ENCODE results near the gene APOC1. TPM values are rescaled to one million over a fixed set of nuclear protein-coding genes. Genes with fewer than 3 reads are reported as not detected.

The APOC1 gene
- total RNA-seq, 3 donors from 2014 or later (not counting 1 experiment from before 2014, with no cell fraction given), result not detected

DNA sequence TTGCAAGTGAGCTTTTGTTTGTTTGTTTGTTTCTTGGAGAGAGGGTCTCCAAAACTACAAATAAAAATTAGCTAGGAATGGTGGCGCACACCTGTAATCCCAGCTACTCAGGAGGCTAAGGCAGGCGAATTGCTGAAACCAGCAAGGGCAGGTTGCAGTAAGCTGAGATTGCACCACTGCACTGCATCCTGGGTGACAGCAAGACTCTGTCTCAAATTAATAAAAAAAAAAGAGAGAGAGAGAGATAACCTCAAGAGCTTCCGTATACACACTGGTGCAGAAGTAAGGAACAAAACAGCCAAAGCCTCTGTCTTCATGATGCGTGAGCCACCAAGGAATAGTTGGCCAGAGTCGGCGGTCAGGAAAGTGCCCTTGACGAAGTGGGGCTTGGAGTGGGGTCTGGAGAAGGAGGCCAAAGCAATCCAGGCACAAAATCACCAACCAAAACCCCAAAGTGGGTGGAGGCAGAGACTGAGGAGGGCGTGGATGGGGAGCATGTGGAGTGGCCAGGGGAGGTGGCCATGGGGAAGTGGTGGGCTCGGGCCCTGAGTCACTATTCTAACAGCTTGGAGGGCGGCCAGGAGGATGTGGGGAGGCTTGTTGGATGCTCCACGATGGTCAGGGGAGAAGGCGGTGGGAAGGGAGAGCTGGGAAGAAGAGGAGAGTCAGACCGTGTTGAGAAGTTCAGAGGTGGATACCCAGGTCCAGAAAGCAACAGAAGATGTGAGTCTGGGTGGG lies 44.5 kb upstream of the APOC1 start:
- no peaks in the 10 kb centered on the region for H3K27me3 ChIP-seq (ENCODE audit: control insufficient read depth, insufficient read depth, low read length)
- ATAC-seq (no peak), DNase-seq (no peak)
- H3K9me3 ChIP-seq (ENCODE audit: control insufficient read depth, insufficient read depth, low read length), result no peaks in the 10 kb centered on the region
- Mint-ChIP-seq H3K27ac (no peak overlapping the region), H3K9me3 (no peaks in the 10 kb centered on the region), H3K4me1 (peaks cover 0 to 12% of the 10 kb centered on the region in 2 donors), H3K4me3 (no peak overlapping the region), H3K27me3 (ENCODE audit: low read depth in 2 of 2) (peaks cover 0 to 7% of the 10 kb centered on the region in 2 donors), H3K36me3 (no peaks in the 10 kb centered on the region)
- intact Hi-C loops (cut with micrococcal nuclease), result no loop called here
- no peak overlapping the region for H3K27ac ChIP-seq (ENCODE audit: low read length)
- WGBS (ENCODE audit: insufficient coverage), result 58% methylated on average over 13 of the region's 13 CpGs
- no peaks in the 10 kb centered on the region for H3K4me1 ChIP-seq (ENCODE audit: control insufficient read depth, insufficient read depth, low read length)
- no peaks in the 10 kb centered on the region for H3K36me3 ChIP-seq (ENCODE audit: control insufficient read depth, insufficient read depth, low read length)
- TF ChIP-seq, protein P1, sequence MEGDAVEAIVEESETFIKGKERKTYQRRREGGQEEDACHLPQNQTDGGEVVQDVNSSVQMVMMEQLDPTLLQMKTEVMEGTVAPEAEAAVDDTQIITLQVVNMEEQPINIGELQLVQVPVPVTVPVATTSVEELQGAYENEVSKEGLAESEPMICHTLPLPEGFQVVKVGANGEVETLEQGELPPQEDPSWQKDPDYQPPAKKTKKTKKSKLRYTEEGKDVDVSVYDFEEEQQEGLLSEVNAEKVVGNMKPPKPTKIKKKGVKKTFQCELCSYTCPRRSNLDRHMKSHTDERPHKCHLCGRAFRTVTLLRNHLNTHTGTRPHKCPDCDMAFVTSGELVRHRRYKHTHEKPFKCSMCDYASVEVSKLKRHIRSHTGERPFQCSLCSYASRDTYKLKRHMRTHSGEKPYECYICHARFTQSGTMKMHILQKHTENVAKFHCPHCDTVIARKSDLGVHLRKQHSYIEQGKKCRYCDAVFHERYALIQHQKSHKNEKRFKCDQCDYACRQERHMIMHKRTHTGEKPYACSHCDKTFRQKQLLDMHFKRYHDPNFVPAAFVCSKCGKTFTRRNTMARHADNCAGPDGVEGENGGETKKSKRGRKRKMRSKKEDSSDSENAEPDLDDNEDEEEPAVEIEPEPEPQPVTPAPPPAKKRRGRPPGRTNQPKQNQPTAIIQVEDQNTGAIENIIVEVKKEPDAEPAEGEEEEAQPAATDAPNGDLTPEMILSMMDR (IDR thresholded peaks at IDR 0.05), result no peak
- no peak overlapping the region for H3K4me3 ChIP-seq (ENCODE audit: low read length)

DNA sequence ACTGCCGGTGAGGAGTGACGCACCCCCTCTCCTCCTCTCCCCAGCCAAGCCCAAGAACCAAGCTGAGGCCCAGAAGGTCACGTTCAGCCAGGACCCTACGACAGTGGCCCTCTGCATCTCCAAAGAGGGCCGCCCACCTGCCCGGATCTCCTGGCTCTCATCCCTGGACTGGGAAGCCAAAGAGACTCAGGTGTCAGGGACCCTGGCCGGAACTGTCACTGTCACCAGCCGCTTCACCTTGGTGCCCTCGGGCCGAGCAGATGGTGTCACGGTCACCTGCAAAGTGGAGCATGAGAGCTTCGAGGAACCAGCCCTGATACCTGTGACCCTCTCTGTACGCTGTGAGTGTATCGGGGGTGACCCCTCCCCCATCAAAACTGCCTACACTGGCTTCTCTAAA lies 42.6 kb upstream of the APOC1 start:
- peaks cover 0 to 7% of the 10 kb centered on the region in 2 donors for H3K27me3 Mint-ChIP-seq (ENCODE audit: low read depth in 2 of 2)
- Histone ChIP-seq H3K27ac (ENCODE audit: low read length) (no peak overlapping the region), H3K4me3 (ENCODE audit: low read length) (no peak overlapping the region), H3K27me3 (ENCODE audit: control insufficient read depth, insufficient read depth, low read length) (no peaks in the 10 kb centered on the region), H3K36me3 (ENCODE audit: control insufficient read depth, insufficient read depth, low read length) (no peaks in the 10 kb centered on the region), H3K4me1 (ENCODE audit: control insufficient read depth, insufficient read depth, low read length) (no peaks in the 10 kb centered on the region), H3K9me3 (ENCODE audit: control insufficient read depth, insufficient read depth, low read length) (no peaks in the 10 kb centered on the region)
- intact Hi-C loops (cut with micrococcal nuclease), result no loop called here
- no peak overlapping the region for H3K27ac Mint-ChIP-seq
- H3K4me3 Mint-ChIP-seq, result no peak overlapping the region
- no peak for ATAC-seq
- WGBS (ENCODE audit: insufficient coverage), result 94% methylated on average over 14 of the region's 14 CpGs
- peaks cover 0 to 6% of the 10 kb centered on the region in 2 donors for H3K4me1 Mint-ChIP-seq
- TF ChIP-seq, protein P1 (IDR thresholded peaks at IDR 0.05), result no peak
- H3K36me3 Mint-ChIP-seq, result no peaks in the 10 kb centered on the region
- H3K9me3 Mint-ChIP-seq, result no peaks in the 10 kb centered on the region
- DNase-seq, result no peak

DNA sequence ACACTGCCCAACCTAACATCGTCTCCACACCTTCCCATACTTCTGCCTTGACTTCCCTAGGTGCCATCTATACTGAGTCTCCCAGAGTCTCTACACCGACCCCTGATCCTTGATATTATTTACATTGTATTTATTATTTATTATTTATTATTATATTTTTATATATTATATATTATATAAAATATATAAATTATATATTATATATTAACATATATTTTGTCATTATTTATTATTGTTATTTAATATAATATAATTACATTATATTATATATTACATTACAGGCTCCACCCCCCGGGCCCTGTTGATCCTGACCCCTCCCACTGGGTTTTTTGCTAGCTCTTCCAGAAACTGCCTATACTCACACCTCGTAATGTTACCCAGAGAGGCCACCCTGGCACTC lies 41.7 kb upstream of the APOC1 start:
- Histone ChIP-seq H3K36me3 (ENCODE audit: control insufficient read depth, insufficient read depth, low read length) (no peaks in the 10 kb centered on the region), H3K27me3 (ENCODE audit: control insufficient read depth, insufficient read depth, low read length) (no peaks in the 10 kb centered on the region), H3K4me1 (ENCODE audit: control insufficient read depth, insufficient read depth, low read length) (no peaks in the 10 kb centered on the region), H3K9me3 (ENCODE audit: control insufficient read depth, insufficient read depth, low read length) (no peaks in the 10 kb centered on the region), H3K27ac (ENCODE audit: low read length) (no peak overlapping the region), H3K4me3 (ENCODE audit: low read length) (no peak overlapping the region)
- WGBS (ENCODE audit: insufficient coverage), result 78% methylated on average over 3 of the region's 4 CpGs
- no peak for DNase-seq
- no peaks in the 10 kb centered on the region for H3K9me3 Mint-ChIP-seq
- intact Hi-C loops (cut with micrococcal nuclease), result no loop called here
- H3K36me3 Mint-ChIP-seq, result no peaks in the 10 kb centered on the region
- H3K27me3 Mint-ChIP-seq (ENCODE audit: low read depth in 2 of 2), result peaks cover 0 to 7% of the 10 kb centered on the region in 2 donors
- H3K27ac Mint-ChIP-seq, result no peak overlapping the region
- H3K4me1 Mint-ChIP-seq, result peaks cover 0 to 6% of the 10 kb centered on the region in 2 donors
- no peak overlapping the region for H3K4me3 Mint-ChIP-seq
- no peak for ATAC-seq
- TF ChIP-seq, protein P1 (IDR thresholded peaks at IDR 0.05), result no peak

DNA sequence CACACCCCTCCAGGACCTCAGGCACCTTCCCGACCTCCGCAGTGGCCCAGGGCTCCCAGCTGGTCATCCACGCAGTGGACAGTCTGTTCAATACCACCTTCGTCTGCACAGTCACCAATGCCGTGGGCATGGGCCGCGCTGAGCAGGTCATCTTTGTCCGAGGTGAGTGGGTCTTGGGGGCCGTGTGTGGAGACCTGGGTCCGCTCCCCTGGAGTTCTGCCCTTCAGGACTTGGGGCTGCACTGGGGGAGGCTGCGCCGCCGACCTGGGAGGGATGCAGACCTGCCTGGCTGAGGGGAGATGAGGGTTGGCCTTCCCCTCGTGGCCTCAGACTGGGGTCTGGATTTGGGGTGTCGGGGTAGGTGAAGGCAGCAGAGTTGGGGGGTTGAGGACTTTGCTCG lies 40.1 kb upstream of the APOC1 start:
- TF ChIP-seq, protein P1 (IDR thresholded peaks at IDR 0.05), result no peak
- H3K27me3 Mint-ChIP-seq (ENCODE audit: low read depth in 2 of 2), result peaks cover 0 to 7% of the 10 kb centered on the region in 2 donors
- 90% methylated on average over 16 of the region's 16 CpGs for WGBS (ENCODE audit: insufficient coverage)
- ATAC-seq, result no peak
- no peak overlapping the region for H3K4me3 ChIP-seq (ENCODE audit: low read length)
- no peak overlapping the region for H3K27ac Mint-ChIP-seq
- DNase-seq, result no peak
- H3K27me3 ChIP-seq (ENCODE audit: control insufficient read depth, insufficient read depth, low read length), result no peaks in the 10 kb centered on the region
- H3K4me3 Mint-ChIP-seq, result no peak overlapping the region
- no peaks in the 10 kb centered on the region for H3K4me1 ChIP-seq (ENCODE audit: control insufficient read depth, insufficient read depth, low read length)
- intact Hi-C loops (cut with micrococcal nuclease), result no loop called here
- peaks cover 0 to 6% of the 10 kb centered on the region in 2 donors for H3K4me1 Mint-ChIP-seq
- H3K9me3 Mint-ChIP-seq, result no peaks in the 10 kb centered on the region
- H3K36me3 Mint-ChIP-seq, result no peaks in the 10 kb centered on the region
- no peaks in the 10 kb centered on the region for H3K9me3 ChIP-seq (ENCODE audit: control insufficient read depth, insufficient read depth, low read length)
- no peak overlapping the region for H3K27ac ChIP-seq (ENCODE audit: low read length)
- H3K36me3 ChIP-seq (ENCODE audit: control insufficient read depth, insufficient read depth, low read length), result no peaks in the 10 kb centered on the region
